Sigmoid colon (tissue), 7 donors: ENCODE measurements around the gene MPV17L2. TPM values are rescaled to one million over a fixed set of nuclear protein-coding genes. Genes with fewer than 3 reads are reported as not detected.

Experiments
- DNase-seq: peaks from one replicate; pipeline ENCODE4 v3.0.0-alpha.2; 2019
- H3K27ac ChIP-seq, 4 donors: fragments of 200-600 bp; sonication (generic); one replicate each; pipeline ENCODE4 v1.5.1; 2016 to 2019; ENCODE audit warnings: mild to moderate bottlenecking in 1 of 4
- H3K27me3 ChIP-seq, 3 donors: fragments of 200-600 bp; sonication (generic); one replicate each; pipeline ENCODE4 v1.5.1; 2019; ENCODE audit warnings: mild to moderate bottlenecking in 1 of 3
- H3K36me3 ChIP-seq, 4 donors: fragments of 200-600 bp; sonication (generic); one replicate each; pipeline ENCODE4 v1.5.1; 2016 to 2019
- H3K4me1 ChIP-seq, 4 donors: fragments of 200-600 bp; sonication (generic); one replicate each; pipeline ENCODE4 v1.5.1; 2017 to 2019
- H3K4me3 ChIP-seq, 4 donors: fragments of 200-600 bp; sonication (generic); one replicate each; pipeline ENCODE4 v1.5.1; 2017 to 2019; ENCODE audit warnings: mild to moderate bottlenecking in 2 of 4, moderate library complexity in 1 of 4
- H3K9me3 ChIP-seq, 4 donors: fragments of 200-600 bp in 3 of 4; sonication (generic) in 3 of 4; one replicate each; pipeline versions ENCODE4 v1.5.1 to v1.6.1; 2013 to 2019
- EP300 ChIP-seq, 4 donors: sonication (generic); formaldehyde crosslinking; IDR thresholded peaks; one replicate each; pipeline ENCODE4 v1.6.1; 2017; ENCODE audit warnings: antibody characterized with exemption in 4 of 4
- POLR2A ChIP-seq, 2 donors: fragments of 450-650 bp; IDR thresholded peaks; one replicate each; pipeline ENCODE4 v1.6.1; 2016; ENCODE audit warnings: antibody characterized with exemption in 2 of 2, mild to moderate bottlenecking in 2 of 2, moderate library complexity in 2 of 2
- POLR2AphosphoS5 ChIP-seq, 4 donors: sonication (generic); formaldehyde crosslinking; IDR thresholded peaks; one replicate each; pipeline ENCODE4 v1.6.1; 2017; ENCODE audit warnings: antibody characterized with exemption in 4 of 4
- WGBS, 2 donors: extraction: QIAGEN DNeasy Blood & Tissue Kit; methylation state at CpG; one replicate each; pipeline ENCODE4 v1.1.7; 2013; 5-methylcytosine and 5-hydroxymethylcytosine counted together
- intact Hi-C: fragments of 100-400 bp; cut with DNase I; formaldehyde crosslinking; loops from one replicate; pipeline ENCODE4 v1.15.1; 2023
- polyA plus RNA-seq, 3 donors: library from polyadenylated mRNA; stranded (reverse); fragments of 200-250 nt; gene quantifications; one replicate each; pipeline ENCODE4 v1.2.3, GENCODE V29; 2013
- total RNA-seq, 4 donors: library from RNA; depleted of rRNA; stranded (reverse); fragments of >200 nt; gene quantifications; one replicate each; pipeline ENCODE4 v1.1.0, GENCODE V29; 2016
- TF ChIP-seq, protein P1 (sequence below), 4 experiments: fragments of 450-650 bp in 3 of 4; fragments of 200-600 bp in 1 of 4; IDR thresholded peaks; one replicate each; pipeline ENCODE4 v1.5.1; 2016 to 2019; ENCODE audit warnings: antibody characterized with exemption in 4 of 4, mild to moderate bottlenecking in 3 of 4, moderate library complexity in 2 of 4
- donor health status: healthy with polysubstance abuse.
- donor health status: Bipolar disorder and iron deficiency.
- donor health status: healthy.

Gene MPV17L2
- total and polyA plus RNA-seq, 7 donors: 9.0 to 37.3 (median 18.9) TPM

GRCh38 chr19:18165794-18166544 is 27.0 kb upstream of the MPV17L2 start:
- intact Hi-C loops: no loop called here
- no peak overlapping the region for H3K4me3 ChIP-seq
- H3K27me3 ChIP-seq: no peaks in the 10 kb centered on the region
- peaks cover 0 to 10% (median 9%) of the 10 kb centered on the region in 4 donors for H3K4me1 ChIP-seq
- H3K27ac ChIP-seq: no peak overlapping the region
- no peak for DNase-seq
- no peak for TF ChIP-seq EP300 (IDR thresholded peaks at IDR 0.05)
- no peak for TF ChIP-seq POLR2A (IDR thresholded peaks at IDR 0.05)
- TF ChIP-seq POLR2AphosphoS5 (IDR thresholded peaks at IDR 0.05): no peak
- TF ChIP-seq, protein P1, sequence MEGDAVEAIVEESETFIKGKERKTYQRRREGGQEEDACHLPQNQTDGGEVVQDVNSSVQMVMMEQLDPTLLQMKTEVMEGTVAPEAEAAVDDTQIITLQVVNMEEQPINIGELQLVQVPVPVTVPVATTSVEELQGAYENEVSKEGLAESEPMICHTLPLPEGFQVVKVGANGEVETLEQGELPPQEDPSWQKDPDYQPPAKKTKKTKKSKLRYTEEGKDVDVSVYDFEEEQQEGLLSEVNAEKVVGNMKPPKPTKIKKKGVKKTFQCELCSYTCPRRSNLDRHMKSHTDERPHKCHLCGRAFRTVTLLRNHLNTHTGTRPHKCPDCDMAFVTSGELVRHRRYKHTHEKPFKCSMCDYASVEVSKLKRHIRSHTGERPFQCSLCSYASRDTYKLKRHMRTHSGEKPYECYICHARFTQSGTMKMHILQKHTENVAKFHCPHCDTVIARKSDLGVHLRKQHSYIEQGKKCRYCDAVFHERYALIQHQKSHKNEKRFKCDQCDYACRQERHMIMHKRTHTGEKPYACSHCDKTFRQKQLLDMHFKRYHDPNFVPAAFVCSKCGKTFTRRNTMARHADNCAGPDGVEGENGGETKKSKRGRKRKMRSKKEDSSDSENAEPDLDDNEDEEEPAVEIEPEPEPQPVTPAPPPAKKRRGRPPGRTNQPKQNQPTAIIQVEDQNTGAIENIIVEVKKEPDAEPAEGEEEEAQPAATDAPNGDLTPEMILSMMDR (IDR thresholded peaks at IDR 0.05): no peak
- no peaks in the 10 kb centered on the region for H3K9me3 ChIP-seq
- WGBS, 2 donors: 91 to 95% methylated on average over 15 of the region's 15 CpGs
- H3K36me3 ChIP-seq: peaks cover 15 to 79% (median 43%) of the 10 kb centered on the region in 4 donors

- Histone ChIP-seq H3K9me3 (no peaks in the 10 kb centered on the region), H3K27ac (no peak overlapping the region), H3K27me3 (no peaks in the 10 kb centered on the region), H3K36me3 (peaks cover 15 to 78% (median 42%) of the 10 kb centered on the region in 4 donors), H3K4me3 (no peak overlapping the region), H3K4me1 (peaks cover 0 to 2% (median under 1%) of the 10 kb centered on the region in 4 donors)
- WGBS, 2 donors: 94 to 95% methylated on average over 21 of the region's 21 CpGs
- DNase-seq: no peak
- no peak for TF ChIP-seq POLR2A (IDR thresholded peaks at IDR 0.05)
- TF ChIP-seq, protein P1 (IDR thresholded peaks at IDR 0.05): no peak
- no peak for TF ChIP-seq POLR2AphosphoS5 (IDR thresholded peaks at IDR 0.05)
- TF ChIP-seq EP300 (IDR thresholded peaks at IDR 0.05): no peak
- intact Hi-C loops: no loop called here
Measured at GRCh38 chr19:18167011-18167410, 26.0 kb upstream of the MPV17L2 start.

DNA sequence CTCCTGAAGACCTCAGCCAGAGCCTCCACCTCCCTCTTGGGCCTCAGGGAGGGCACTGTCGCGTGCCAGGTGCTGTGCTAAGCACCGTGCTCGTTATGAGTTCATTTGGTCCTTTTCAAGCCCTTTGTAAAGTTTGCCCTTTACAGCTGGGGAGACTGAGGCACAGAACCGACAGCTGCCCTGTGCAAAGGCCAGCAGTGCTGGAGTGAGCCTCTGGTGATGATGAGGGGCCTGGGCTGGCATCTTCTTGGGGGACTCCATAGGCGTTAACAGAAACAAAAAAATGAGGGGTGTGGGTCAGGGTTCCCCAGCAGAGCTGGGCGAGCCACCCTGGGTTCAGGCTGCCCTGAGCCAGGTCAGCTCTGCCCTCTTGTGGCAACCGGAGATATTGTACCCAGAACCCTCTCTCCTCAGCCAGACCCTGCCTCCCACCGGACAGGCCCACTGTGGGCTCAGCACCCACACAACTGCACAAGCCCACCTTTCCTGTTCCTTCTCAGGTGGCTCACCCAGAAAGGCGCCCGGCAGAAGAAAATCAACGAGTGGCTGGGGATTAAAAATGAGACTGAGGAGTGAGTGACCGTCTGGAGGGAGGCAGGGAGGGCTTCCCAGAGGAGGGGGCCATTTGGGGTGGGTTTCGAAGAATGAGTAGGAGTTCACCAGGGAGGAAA is 24.9 kb upstream of the MPV17L2 start:
- Histone ChIP-seq H3K36me3 (peaks cover 15 to 67% (median 38%) of the 10 kb centered on the region in 4 donors), H3K4me3 (no peak overlapping the region), H3K27me3 (no peaks in the 10 kb centered on the region), H3K27ac (no peak overlapping the region), H3K4me1 (peaks cover 0 to 3% (median 1%) of the 10 kb centered on the region in 4 donors), H3K9me3 (no peaks in the 10 kb centered on the region)
- 59 to 70% methylated on average over 14 of the region's 14 CpGs for WGBS, 2 donors
- TF ChIP-seq, protein P1 (IDR thresholded peaks at IDR 0.05): peak; percentile 46 to 72 (median 64)
- no peak for TF ChIP-seq POLR2AphosphoS5 (IDR thresholded peaks at IDR 0.05)
- TF ChIP-seq POLR2A (IDR thresholded peaks at IDR 0.05): no peak
- no peak for DNase-seq
- intact Hi-C loops: loop anchor here (2.0 kb wide), 1 partner anchor 55 kb away; no protein-coding TSS in a partner anchor

- 95 to 96% methylated on average over 66 of the region's 66 CpGs for WGBS, 2 donors
- TF ChIP-seq POLR2A (IDR thresholded peaks at IDR 0.05) (no peak), POLR2AphosphoS5 (IDR thresholded peaks at IDR 0.05) (no peak), EP300 (IDR thresholded peaks at IDR 0.05) (no peak)
- TF ChIP-seq, protein P1 (IDR thresholded peaks at IDR 0.05): no peak
- Histone ChIP-seq H3K36me3 (peaks cover 15 to 60% (median 32%) of the 10 kb centered on the region in 4 donors), H3K4me3 (no peak overlapping the region), H3K27ac (peak overlapping the region in 2 of 4 donors; percentile 43 to 57), H3K27me3 (no peaks in the 10 kb centered on the region), H3K4me1 (peaks cover 0 to 8% (median 7%) of the 10 kb centered on the region in 4 donors), H3K9me3 (no peaks in the 10 kb centered on the region)
- no peak for DNase-seq
- intact Hi-C loops: loop anchor here (2.0 kb wide), 1 partner anchor 56 kb away; no protein-coding TSS in a partner anchor
Measured at GRCh38 chr19:18168673-18169381, 24.2 kb upstream of the MPV17L2 start.
